CD4-positive, alpha-beta T cell treated with Interferon alpha-2 for 1 hour (primary cell): ENCODE measurements around the gene GALK1.

Source experiments
- DNase-seq, 2 donors: peaks; one replicate each; pipeline ENCODE4 v3.0.0-alpha.2; 2020 to 2022

GALK1 gene

GRCh38 chr17:75749545-75750389 is 15.2 kb downstream of the GALK1 start:
- peak; percentile 85 to 88 for DNase-seq

- no peak for DNase-seq
Measured at GRCh38 chr17:75748706-75749105, 16.3 kb downstream of the GALK1 start.

- DNase-seq = no peak
Measured at GRCh38 chr17:75743625-75744206, 21.3 kb downstream of the GALK1 start.

GRCh38 chr17:75742337-75742736 is 22.7 kb downstream of the GALK1 start:
- no peak for DNase-seq

GRCh38 chr17:75740631-75741077 is 24.3 kb downstream of the GALK1 start:
- no peak for DNase-seq

GRCh38 chr17:75740215-75740614 is 24.8 kb downstream of the GALK1 start:
- DNase-seq = no peak

- DNase-seq = no peak
Measured at GRCh38 chr17:75739801-75740200, 25.2 kb downstream of the GALK1 start.

GRCh38 chr17:75739174-75739573 is 25.8 kb downstream of the GALK1 start:
- DNase-seq = no peak

GRCh38 chr17:75738218-75738802 is 26.7 kb downstream of the GALK1 start:
- DNase-seq = peak in 1 of 2 donors; percentile 75

- DNase-seq = no peak
Measured at GRCh38 chr17:75737133-75737962, 27.6 kb downstream of the GALK1 start.

- no peak for DNase-seq
Measured at GRCh38 chr17:75736173-75736835, 28.7 kb downstream of the GALK1 start.

- no peak for DNase-seq
Measured at GRCh38 chr17:75734674-75735294, 30.2 kb downstream of the GALK1 start.

GRCh38 chr17:75733471-75733870 is 31.5 kb downstream of the GALK1 start:
- DNase-seq = no peak

- DNase-seq = no peak
Measured at GRCh38 chr17:75731716-75732498, 33.1 kb downstream of the GALK1 start.

- DNase-seq = no peak
Measured at GRCh38 chr17:75731086-75731715, 33.8 kb downstream of the GALK1 start.

- DNase-seq = no peak
Measured at GRCh38 chr17:75730065-75730464, 34.9 kb downstream of the GALK1 start.

GRCh38 chr17:75729351-75729750 is 35.6 kb downstream of the GALK1 start:
- DNase-seq = no peak

- no peak for DNase-seq
Measured at GRCh38 chr17:75727391-75727790, 37.6 kb downstream of the GALK1 start.

- DNase-seq = no peak
Measured at GRCh38 chr17:75725504-75725903, 39.5 kb downstream of the GALK1 start.
